ENCODE results near the gene TACC2. TPM values are rescaled to one million over a fixed set of nuclear protein-coding genes. Genes with fewer than 3 reads are reported as not detected.

TACC2 gene
- total RNA-seq, 4 donors from 2014 or later: 95.9 to 122 (median 114) TPM

DNA sequence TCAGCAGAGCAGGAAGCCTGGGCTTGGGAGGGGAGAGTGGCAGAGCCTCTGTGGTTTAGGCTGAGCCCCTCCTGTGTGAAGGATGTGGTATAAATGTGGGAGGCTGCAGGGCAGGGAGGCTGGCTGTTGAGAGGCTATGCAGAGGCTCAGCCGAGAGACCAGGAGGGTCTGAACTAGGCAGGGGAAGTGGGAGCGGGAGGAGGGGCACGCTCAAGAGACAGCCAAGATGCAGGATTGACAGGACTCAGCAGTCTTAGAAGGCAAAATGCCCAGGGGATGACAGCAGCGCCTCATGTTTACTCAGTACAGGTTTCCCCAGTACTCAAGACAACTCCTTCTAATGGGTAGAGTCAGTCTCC, 306.5 kb downstream of the TACC2 start:
- Histone ChIP-seq H3K9me3 (no peaks in the 10 kb centered on the region), H3K4me1 (peaks cover 0 to 3% of the 10 kb centered on the region in 2 donors), H3K27me3 (no peaks in the 10 kb centered on the region), H3K4me3 (replicated peaks in 1 of 3) (no peak overlapping the region), H3K27ac (no peak overlapping the region), H3K36me3 (no peaks in the 10 kb centered on the region)
- intact Hi-C loops (cut with DNase I): loop anchor here (5.0 to 10.0 kb wide), 3 partner anchors 47 to 409 kb away; no protein-coding TSS in a partner anchor
- TF ChIP-seq, protein P1, sequence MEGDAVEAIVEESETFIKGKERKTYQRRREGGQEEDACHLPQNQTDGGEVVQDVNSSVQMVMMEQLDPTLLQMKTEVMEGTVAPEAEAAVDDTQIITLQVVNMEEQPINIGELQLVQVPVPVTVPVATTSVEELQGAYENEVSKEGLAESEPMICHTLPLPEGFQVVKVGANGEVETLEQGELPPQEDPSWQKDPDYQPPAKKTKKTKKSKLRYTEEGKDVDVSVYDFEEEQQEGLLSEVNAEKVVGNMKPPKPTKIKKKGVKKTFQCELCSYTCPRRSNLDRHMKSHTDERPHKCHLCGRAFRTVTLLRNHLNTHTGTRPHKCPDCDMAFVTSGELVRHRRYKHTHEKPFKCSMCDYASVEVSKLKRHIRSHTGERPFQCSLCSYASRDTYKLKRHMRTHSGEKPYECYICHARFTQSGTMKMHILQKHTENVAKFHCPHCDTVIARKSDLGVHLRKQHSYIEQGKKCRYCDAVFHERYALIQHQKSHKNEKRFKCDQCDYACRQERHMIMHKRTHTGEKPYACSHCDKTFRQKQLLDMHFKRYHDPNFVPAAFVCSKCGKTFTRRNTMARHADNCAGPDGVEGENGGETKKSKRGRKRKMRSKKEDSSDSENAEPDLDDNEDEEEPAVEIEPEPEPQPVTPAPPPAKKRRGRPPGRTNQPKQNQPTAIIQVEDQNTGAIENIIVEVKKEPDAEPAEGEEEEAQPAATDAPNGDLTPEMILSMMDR (IDR thresholded peaks at IDR 0.05): no peak
- TF ChIP-seq POLR2A (IDR thresholded peaks at IDR 0.05): no peak
- DNase-seq: no peak
- 73 to 87% methylated on average over 4 of the region's 4 CpGs for WGBS, 2 donors

DNA sequence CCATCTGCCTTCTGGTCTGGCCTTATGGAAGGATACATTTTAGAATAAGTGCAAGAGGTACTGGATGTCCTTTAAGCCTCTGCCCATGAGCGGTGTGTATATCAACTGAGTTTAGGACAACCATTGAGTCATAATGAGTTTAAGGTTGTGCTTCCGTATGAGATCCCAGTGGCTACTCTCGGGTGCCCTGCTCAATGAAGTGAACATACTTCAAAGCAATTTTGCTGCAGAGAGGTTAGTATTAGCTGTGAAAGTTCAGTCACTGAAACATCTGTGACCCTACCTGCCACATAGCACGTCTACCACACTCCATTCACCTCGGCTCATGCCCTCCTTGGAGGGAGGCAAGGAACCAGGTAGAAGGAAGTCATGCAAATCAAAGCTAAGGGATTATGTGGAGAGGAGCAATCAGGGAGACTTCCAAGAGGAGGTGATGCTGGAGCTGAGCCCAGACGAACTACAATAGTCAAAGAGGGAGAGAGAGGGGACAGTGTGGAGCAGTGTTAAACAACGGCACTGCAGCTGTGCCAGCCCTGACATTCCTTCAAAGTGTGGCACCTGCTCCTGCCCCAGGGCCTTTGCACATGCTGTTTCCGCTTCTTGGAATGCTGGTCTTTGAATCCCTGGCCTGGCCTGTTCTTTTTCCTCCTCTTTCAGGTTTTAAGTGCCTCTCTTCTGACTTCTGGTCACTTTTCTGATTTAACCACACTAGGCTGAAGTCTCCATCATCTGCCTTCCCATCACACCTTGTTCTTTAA, 307.6 kb downstream of the TACC2 start:
- DNase-seq: no peak
- no peaks in the 10 kb centered on the region for H3K9me3 ChIP-seq
- peaks cover 3 to 5% of the 10 kb centered on the region in 2 donors for H3K4me1 ChIP-seq
- H3K27ac ChIP-seq: no peak overlapping the region
- WGBS, 2 donors: 63 to 80% methylated on average over 8 of the region's 8 CpGs
- TF ChIP-seq, protein P1 (IDR thresholded peaks at IDR 0.05): no peak
- TF ChIP-seq POLR2A (IDR thresholded peaks at IDR 0.05): no peak
- no peaks in the 10 kb centered on the region for H3K36me3 ChIP-seq
- no peaks in the 10 kb centered on the region for H3K27me3 ChIP-seq
- no peak overlapping the region for H3K4me3 ChIP-seq (replicated peaks in 1 of 3)
- intact Hi-C loops (cut with DNase I): loop anchor here (5.0 to 10.0 kb wide), 3 partner anchors 46 to 408 kb away; no protein-coding TSS in a partner anchor

DNA sequence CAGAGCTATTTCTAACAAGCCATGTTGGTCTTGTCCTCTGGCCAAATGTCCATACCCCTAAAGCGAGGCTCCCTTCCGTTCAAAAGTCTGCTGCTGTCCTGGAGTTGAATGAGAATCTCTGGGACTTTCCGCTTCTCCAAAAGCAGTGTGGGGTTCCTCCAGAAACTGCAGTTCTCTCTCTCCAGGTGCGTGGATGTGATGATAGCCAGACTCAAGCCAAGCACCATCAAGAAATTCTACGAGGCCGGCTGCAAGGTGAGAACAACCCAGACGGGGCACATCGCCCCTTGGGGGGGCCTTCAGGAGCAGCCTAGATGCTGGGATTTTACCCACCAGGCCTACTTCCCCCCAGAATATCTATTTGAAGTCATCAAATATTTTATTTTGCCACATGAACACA, 308.6 kb downstream of the TACC2 start:
- no peak for DNase-seq
- TF ChIP-seq, protein P1 (IDR thresholded peaks at IDR 0.05): no peak
- TF ChIP-seq POLR2A (IDR thresholded peaks at IDR 0.05): no peak
- Histone ChIP-seq H3K36me3 (no peaks in the 10 kb centered on the region), H3K27me3 (no peaks in the 10 kb centered on the region), H3K9me3 (no peaks in the 10 kb centered on the region), H3K27ac (no peak overlapping the region), H3K4me3 (replicated peaks in 1 of 3) (no peak overlapping the region), H3K4me1 (peaks cover 3 to 5% of the 10 kb centered on the region in 2 donors)
- 83% methylated on average over 8 of the region's 8 CpGs for WGBS, 2 donors
- intact Hi-C loops (cut with DNase I): loop anchor here (5.0 to 10.0 kb wide), 3 partner anchors 45 to 407 kb away; no protein-coding TSS in a partner anchor

DNA sequence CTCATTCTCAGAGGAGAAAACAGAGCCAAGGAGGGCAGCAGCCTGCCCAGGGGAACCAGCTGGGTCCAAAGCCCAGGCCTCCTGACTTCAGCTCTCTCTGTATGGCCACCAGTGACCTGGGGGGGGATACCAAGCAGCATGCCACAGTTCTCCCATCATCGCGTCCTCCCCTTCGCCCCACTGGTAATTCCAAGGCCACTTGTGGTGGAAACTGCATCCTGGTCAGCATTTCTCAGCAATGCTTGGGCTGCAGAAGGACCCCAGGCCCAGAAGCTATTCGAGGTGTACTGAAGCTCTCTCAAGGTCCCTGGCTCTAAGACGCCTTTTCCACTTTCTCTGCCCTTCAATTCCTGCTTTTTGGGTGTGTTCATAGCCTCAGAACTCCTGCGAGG, 309.2 kb downstream of the TACC2 start:
- H3K4me3 ChIP-seq (replicated peaks in 1 of 3): no peak overlapping the region
- H3K27ac ChIP-seq: no peak overlapping the region
- peaks cover 3 to 5% of the 10 kb centered on the region in 2 donors for H3K4me1 ChIP-seq
- intact Hi-C loops (cut with DNase I): loop anchor here (2.0 to 10.0 kb wide), 4 partner anchors 44 to 407 kb away; no protein-coding TSS in a partner anchor
- DNase-seq: no peak
- no peak for TF ChIP-seq POLR2A (IDR thresholded peaks at IDR 0.05)
- TF ChIP-seq, protein P1 (IDR thresholded peaks at IDR 0.05): no peak
- no peaks in the 10 kb centered on the region for H3K36me3 ChIP-seq
- no peaks in the 10 kb centered on the region for H3K27me3 ChIP-seq
- H3K9me3 ChIP-seq: no peaks in the 10 kb centered on the region
- WGBS, 2 donors: 88 to 90% methylated on average over 6 of the region's 6 CpGs

Data from thyroid gland (tissue), 4 donors.